AG09309 (cell line): Measurements from ENCODE around the gene DNAJB9.
"Not testable (repeated sequence)": the region's sequence is repeated elsewhere in the genome, so short reads cannot be mapped to it uniquely, and the experiment has no call there.

Experiments
- DNase-seq: peaks from one replicate; pipeline ENCODE4 v3.0.0-alpha.2; 2010; ENCODE audit warnings: low read depth
- H3K4me3 ChIP-seq: 2 replicates; pipeline ENCODE4 v1.5.1; 2011; ENCODE audit warnings: mild to moderate bottlenecking, low read depth, low read length, moderate library complexity; ENCODE audit not compliant: control insufficient read depth
- TF ChIP-seq, protein P1 (sequence below): IDR thresholded peaks from 2 replicates; pipeline ENCODE4 v1.5.1; 2011; ENCODE audit warnings: mild to moderate bottlenecking, low read depth, low read length, inconsistent platforms; ENCODE audit not compliant: insufficient read depth, control insufficient read depth; ENCODE audit errors: missing control alignments

Gene DNAJB9

DNA sequence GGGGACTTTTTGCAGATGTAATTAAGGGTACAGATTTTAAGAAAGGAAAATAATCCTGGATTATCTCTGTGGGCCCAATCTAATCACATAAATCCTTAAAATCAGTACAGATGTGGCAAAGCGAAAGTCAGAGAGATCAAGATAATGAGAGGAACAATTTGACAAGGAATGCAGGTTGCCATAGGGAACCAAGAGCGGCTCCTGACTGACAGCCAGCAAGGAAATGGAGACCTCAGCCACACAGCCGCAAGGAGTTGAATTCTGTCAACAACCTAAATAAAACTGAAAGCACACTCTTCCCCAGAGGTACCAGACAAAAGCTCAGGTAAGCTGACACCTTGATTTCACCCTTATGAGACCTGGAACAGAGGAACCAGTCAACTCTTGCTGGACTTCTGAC, 40.3 kb upstream of the DNAJB9 start:
- TF ChIP-seq, protein P1, sequence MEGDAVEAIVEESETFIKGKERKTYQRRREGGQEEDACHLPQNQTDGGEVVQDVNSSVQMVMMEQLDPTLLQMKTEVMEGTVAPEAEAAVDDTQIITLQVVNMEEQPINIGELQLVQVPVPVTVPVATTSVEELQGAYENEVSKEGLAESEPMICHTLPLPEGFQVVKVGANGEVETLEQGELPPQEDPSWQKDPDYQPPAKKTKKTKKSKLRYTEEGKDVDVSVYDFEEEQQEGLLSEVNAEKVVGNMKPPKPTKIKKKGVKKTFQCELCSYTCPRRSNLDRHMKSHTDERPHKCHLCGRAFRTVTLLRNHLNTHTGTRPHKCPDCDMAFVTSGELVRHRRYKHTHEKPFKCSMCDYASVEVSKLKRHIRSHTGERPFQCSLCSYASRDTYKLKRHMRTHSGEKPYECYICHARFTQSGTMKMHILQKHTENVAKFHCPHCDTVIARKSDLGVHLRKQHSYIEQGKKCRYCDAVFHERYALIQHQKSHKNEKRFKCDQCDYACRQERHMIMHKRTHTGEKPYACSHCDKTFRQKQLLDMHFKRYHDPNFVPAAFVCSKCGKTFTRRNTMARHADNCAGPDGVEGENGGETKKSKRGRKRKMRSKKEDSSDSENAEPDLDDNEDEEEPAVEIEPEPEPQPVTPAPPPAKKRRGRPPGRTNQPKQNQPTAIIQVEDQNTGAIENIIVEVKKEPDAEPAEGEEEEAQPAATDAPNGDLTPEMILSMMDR, result no peak
- no peak for DNase-seq
- H3K4me3 ChIP-seq, result no peak overlapping the region

DNA sequence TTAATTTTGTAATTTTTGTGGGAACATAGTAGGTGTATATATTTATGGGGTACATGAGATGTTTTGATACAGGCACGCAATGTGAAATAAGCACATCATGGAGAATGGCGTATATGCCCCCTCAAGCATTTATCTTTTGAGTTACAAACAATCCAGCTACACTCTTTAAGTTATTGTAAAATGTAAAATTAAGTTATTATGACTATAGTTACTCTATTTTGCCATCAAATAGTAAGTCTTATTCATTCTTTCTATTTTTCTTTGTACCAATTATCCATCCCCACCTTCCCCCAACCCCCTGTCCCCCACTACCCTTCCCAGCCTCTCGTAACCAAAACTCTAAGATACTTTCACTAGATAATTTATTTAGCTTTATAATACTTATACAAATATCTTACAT, 36.0 kb upstream of the DNAJB9 start:
- H3K4me3 ChIP-seq, result no peak overlapping the region
- no peak for DNase-seq
- TF ChIP-seq, protein P1, result no peak

DNA sequence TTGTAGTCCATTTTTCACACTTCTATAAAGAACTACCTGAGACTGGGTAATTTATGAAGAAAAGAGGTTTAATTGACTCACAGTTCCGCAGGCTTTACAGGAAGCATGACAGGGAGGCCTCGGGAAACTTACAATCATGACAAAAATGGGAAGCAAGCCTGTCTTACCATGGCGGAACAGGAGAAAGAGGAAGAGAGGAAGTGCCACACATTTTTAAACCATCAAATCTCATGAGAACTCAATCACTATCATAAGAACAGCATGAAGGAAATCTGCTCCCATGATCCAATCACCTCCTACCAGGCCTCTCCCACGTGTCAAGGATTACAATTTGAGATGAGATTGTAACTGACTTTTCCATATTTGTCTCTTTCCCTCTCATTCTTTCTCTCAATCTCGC, 34.4 kb upstream of the DNAJB9 start:
- TF ChIP-seq, protein P1, result no peak
- no peak overlapping the region for H3K4me3 ChIP-seq
- DNase-seq, result no peak

DNA sequence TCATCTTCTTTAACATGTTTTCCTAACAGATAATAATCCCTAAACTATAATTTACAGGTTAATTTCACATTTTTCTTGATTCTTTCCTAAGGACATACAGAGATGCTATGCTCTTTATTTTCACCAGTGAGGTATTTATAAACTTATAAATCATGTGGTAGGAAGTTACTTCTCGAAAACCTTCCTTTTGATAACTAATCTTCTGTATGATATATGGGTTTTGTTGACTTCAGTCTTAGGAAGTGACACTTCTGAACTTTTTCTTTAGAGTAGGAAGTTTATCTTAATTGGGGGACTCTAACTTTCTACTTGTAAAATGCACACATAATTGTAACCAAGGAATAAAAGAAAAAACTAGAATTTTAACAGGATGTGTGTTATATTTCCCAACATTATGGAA, 33.9 kb upstream of the DNAJB9 start:
- TF ChIP-seq, protein P1, result no peak
- DNase-seq, result no peak
- no peak overlapping the region for H3K4me3 ChIP-seq

DNA sequence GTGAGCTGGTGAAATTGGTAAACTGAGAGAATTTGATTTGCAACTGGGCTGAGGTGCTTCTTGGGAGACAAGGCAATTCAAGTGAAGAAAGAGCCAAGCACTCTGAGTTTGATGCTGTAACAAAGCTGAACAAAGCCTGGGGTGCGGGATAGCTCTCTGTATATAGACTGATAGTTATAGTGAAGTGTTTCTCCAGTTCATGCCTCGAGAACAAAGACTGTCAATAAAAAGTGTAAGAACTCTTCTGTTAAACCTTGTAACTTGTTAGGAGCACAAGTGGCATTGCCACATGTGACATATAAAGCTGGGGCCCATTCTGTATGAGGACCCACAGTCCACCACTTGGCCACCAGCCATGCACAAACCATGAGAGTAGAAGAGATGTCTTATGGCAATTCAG, 32.4 kb upstream of the DNAJB9 start:
- no peak overlapping the region for H3K4me3 ChIP-seq
- no peak for DNase-seq
- TF ChIP-seq, protein P1, result no peak

DNA sequence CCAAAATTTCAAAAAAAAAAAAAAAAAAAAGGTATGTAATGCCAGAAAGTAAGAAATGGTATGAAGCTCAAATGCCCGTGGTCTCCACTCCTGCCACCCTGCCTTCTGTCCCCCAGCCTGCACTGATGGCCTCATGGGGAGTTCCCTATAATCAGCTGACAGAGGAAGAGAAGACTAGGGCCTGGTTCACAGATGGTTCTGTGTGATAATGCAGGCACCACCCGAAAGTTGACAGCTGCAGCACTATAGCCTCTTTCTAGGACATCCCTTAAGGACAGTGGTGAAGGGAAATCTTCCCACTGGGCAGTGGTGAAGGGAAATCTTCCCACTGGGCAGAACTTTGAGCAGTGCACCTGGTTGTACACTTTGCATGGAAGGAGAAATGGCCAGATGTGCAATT, 31.4 kb upstream of the DNAJB9 start:
- not testable (repeated sequence) for H3K4me3 ChIP-seq, DNase-seq

DNA sequence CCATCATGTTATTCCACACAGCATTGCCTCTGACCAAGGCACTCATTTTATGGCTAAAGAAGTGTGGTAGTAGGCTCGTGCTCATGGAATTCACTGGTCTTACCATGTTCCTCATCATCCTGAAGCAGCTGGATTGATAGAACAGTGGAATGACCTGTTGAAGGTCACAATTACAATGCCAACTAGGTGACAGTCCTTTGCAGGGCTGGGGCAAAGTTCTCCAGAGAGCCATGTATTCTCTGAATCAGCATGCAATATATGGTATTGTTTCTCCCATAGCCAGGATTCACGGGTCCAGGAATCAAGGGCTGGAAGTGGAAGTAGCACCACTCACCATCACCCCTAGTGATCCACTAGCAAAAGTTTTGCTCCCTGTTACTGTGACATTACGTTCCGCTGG, 31.0 kb upstream of the DNAJB9 start:
- H3K4me3 ChIP-seq, DNase-seq: not testable (repeated sequence)

DNA sequence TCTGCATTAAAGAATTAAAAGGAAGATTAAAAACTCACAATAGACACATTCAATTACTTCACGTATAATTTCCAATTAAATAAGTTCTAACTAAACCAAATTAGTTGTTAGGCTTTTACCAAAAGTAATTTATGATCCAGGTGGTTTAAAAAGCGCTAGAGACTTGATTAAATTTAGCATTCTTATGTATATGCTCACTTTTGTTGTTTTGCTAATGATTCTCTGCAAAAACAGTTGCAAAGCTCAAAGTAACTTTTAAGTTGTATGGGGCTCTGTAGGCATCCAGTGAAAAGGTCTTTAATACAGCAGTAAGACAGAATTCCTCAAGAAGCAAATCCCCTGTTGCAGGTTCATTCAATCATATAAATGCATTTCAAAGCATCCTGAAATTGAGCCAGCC, 28.2 kb upstream of the DNAJB9 start:
- DNase-seq, result no peak
- TF ChIP-seq, protein P1, result no peak
- no peak overlapping the region for H3K4me3 ChIP-seq

DNA sequence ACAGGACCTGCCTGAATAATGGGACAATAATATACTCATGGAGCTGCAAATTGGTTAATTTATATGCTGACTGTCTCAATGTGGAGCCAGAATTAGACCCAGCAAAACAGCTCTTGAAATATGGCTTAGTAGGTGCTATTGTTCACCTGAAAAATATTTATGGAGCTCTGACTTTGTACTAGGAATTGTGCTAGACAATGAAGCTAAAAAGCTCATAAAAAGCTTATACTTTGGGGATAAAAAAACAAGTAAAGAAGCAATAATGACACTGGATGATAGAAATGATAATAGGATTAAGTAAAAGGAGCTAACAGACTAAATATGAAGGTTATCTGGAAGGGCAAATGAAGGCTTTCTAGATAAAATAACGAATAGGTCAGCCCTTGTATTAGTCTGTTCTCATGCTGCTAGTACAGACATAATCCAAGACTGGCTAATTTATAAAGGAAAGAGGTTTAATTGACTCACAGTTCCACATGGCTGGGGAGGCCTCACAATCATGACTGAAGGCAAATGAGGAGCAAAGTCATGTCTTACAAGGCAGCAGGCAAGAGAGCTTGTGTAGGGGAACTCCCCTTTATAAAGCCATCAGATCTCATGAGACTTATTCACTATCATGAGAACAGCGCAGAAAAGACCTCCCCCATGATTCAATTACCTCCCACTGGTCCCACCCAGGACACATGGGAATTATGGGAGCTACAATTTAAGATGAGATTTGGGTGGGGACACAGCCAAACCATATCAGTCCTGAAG, 21.4 kb upstream of the DNAJB9 start:
- not testable (repeated sequence) for H3K4me3 ChIP-seq, DNase-seq

DNA sequence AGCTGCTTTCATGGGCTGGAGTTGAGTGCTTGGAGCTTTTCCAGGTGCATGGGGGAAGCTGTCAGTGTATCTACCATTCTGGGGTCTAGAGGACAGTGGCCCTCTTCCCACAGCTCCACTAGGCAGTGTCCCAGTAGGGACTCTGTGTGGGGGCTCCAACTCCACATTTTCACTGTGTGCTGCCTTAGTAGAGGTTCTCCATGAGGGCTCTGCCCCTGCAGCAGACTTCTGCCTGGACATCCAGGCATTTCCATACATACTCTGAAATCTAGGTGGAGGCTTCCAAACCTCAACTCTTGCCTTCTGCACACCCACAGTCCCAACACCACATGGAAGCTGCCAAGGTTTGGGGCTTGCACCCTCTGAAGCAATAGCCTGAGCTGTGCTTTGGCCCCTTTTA, 13.0 kb upstream of the DNAJB9 start:
- not testable (repeated sequence) for H3K4me3 ChIP-seq, DNase-seq
